ENCODE measurements around the gene IL17REL.

IL17REL gene

GRCh38 chr22:50019316-50019715, 6.8 kb upstream of the IL17REL start:
- no peak overlapping the region for H3K9ac ChIP-seq (ENCODE audit: low read depth in 1 of 2, low read length in 2 of 2)
- H3K36me3 ChIP-seq (ENCODE audit: control insufficient read depth in 2 of 2, insufficient read depth in 2 of 2, low read length in 2 of 2) = no peaks in the 10 kb centered on the region
- H3K4me1 ChIP-seq (ENCODE audit: control insufficient read depth in 2 of 2, insufficient read depth in 2 of 2, low read length in 2 of 2) = no peaks in the 10 kb centered on the region
- H3K9me3 ChIP-seq (ENCODE audit: control insufficient read depth in 2 of 2, low read length in 2 of 2) = no peaks in the 10 kb centered on the region
- H3K4me3 ChIP-seq (ENCODE audit: low read length in 2 of 2) = no peak overlapping the region
- no peak overlapping the region for H3K27ac ChIP-seq (ENCODE audit: low read depth in 2 of 2, low read length in 2 of 2)
- H3K27me3 ChIP-seq (ENCODE audit: control insufficient read depth in 2 of 2, insufficient read depth in 2 of 2, low read length in 2 of 2) = peaks cover 12 to 27% of the 10 kb centered on the region in 2 donors

DNA sequence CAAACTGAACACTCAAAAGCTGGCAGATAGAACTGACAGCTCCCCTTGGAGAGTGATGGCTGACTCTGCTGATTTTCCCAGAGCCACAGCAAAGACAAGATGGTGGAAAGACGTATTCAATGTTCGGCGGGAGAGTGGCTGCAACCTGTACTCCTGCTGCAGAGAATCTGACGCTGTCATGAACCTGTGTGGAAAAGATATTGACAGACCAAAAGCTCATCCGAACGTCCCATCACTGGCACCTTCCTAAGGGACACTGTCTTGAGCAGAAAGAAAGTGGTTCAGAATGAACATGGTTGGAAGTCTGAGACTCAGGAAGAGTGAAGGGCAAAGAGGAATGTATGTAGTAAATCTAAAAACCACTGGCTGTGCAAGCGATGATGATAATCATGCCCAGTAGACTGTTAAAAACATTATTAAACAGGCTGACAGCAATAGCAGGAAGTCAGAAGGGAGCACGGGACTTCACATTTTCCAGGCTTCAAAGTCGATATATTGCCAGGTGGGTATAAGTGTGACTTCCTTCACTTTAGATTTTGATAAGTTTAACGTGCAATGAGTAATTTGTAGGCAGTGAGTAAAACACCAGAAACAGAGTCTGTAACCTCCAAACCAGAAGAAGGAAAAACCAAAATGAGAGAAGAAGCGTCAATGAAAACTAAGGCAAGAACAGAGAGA, 6.2 kb upstream of the IL17REL start:
- Histone ChIP-seq H3K4me1 (ENCODE audit: control insufficient read depth in 2 of 2, insufficient read depth in 2 of 2, low read length in 2 of 2) (no peaks in the 10 kb centered on the region), H3K27me3 (ENCODE audit: control insufficient read depth in 2 of 2, insufficient read depth in 2 of 2, low read length in 2 of 2) (peaks cover 17 to 32% of the 10 kb centered on the region in 2 donors), H3K9ac (ENCODE audit: low read depth in 1 of 2, low read length in 2 of 2) (no peak overlapping the region), H3K36me3 (ENCODE audit: control insufficient read depth in 2 of 2, insufficient read depth in 2 of 2, low read length in 2 of 2) (no peaks in the 10 kb centered on the region), H3K27ac (ENCODE audit: low read depth in 2 of 2, low read length in 2 of 2) (no peak overlapping the region), H3K9me3 (ENCODE audit: control insufficient read depth in 2 of 2, low read length in 2 of 2) (no peaks in the 10 kb centered on the region), H3K4me3 (ENCODE audit: low read length in 2 of 2) (no peak overlapping the region)

GRCh38 chr22:50017701-50018224, 5.2 kb upstream of the IL17REL start:
- Histone ChIP-seq H3K4me3 (ENCODE audit: low read length in 2 of 2) (no peak overlapping the region), H3K9me3 (ENCODE audit: control insufficient read depth in 2 of 2, low read length in 2 of 2) (no peaks in the 10 kb centered on the region), H3K4me1 (ENCODE audit: control insufficient read depth in 2 of 2, insufficient read depth in 2 of 2, low read length in 2 of 2) (no peaks in the 10 kb centered on the region), H3K36me3 (ENCODE audit: control insufficient read depth in 2 of 2, insufficient read depth in 2 of 2, low read length in 2 of 2) (no peaks in the 10 kb centered on the region), H3K27me3 (ENCODE audit: control insufficient read depth in 2 of 2, insufficient read depth in 2 of 2, low read length in 2 of 2) (peaks cover 21 to 39% of the 10 kb centered on the region in 2 donors), H3K9ac (ENCODE audit: low read depth in 1 of 2, low read length in 2 of 2) (no peak overlapping the region), H3K27ac (ENCODE audit: low read depth in 2 of 2, low read length in 2 of 2) (no peak overlapping the region)

- peaks cover 26 to 38% of the 10 kb centered on the region in 2 donors for H3K27me3 ChIP-seq (ENCODE audit: control insufficient read depth in 2 of 2, insufficient read depth in 2 of 2, low read length in 2 of 2)
These were observed 4.6 kb upstream of the IL17REL start for GRCh38 chr22:50016988-50017700.

DNA sequence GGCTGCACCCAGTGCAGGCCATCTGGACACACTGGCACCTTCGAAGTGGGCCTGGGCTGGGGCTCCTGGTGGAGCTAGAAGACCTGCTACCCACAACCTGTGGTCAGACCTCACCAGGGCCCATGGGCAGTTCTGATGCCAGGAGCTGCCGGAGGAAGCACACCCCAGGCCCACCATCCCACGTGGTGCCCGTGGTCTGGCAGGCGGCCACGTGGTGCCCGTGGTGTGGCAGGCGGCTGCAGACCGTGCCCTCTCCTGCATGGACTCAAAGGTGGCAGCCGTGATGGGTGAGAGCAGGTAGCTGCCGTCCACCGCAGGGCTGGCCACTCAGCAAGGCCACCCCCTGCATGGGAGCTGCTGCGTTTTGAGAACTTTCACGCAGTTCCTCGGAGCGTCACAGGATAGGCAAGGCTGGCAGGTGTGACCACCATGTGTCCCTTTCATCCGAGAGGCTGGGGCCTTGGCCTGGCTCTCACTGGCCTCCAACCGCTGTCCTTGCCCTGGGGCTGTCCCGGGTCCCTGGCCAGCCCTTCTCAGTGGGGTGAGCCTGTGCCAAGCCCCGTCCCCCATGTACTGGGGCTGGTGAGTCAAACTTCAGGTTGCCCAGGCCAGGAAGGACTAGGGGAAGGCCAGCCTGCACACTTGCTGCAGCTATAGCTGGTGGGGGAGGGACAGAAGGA, 3.9 kb upstream of the IL17REL start:
- H3K9me3 ChIP-seq (ENCODE audit: control insufficient read depth in 2 of 2, low read length in 2 of 2) = no peaks in the 10 kb centered on the region
- H3K4me3 ChIP-seq (ENCODE audit: low read length in 2 of 2) = no peak overlapping the region
- no peak overlapping the region for H3K9ac ChIP-seq (ENCODE audit: low read depth in 1 of 2, low read length in 2 of 2)
- no peaks in the 10 kb centered on the region for H3K4me1 ChIP-seq (ENCODE audit: control insufficient read depth in 2 of 2, insufficient read depth in 2 of 2, low read length in 2 of 2)
- H3K27ac ChIP-seq (ENCODE audit: low read depth in 2 of 2, low read length in 2 of 2) = no peak overlapping the region
- no peaks in the 10 kb centered on the region for H3K36me3 ChIP-seq (ENCODE audit: control insufficient read depth in 2 of 2, insufficient read depth in 2 of 2, low read length in 2 of 2)
- H3K27me3 ChIP-seq (ENCODE audit: control insufficient read depth in 2 of 2, insufficient read depth in 2 of 2, low read length in 2 of 2) = peaks cover 32 to 41% of the 10 kb centered on the region in 2 donors

More at GRCh38 chr22:50016988-50017700, 4.6 kb upstream of the IL17REL start:
- H3K4me1 ChIP-seq (ENCODE audit: control insufficient read depth in 2 of 2, insufficient read depth in 2 of 2, low read length in 2 of 2) = no peaks in the 10 kb centered on the region
- H3K4me3 ChIP-seq (ENCODE audit: low read length in 2 of 2) = no peak overlapping the region
- H3K36me3 ChIP-seq (ENCODE audit: control insufficient read depth in 2 of 2, insufficient read depth in 2 of 2, low read length in 2 of 2) = no peaks in the 10 kb centered on the region
- no peak overlapping the region for H3K27ac ChIP-seq (ENCODE audit: low read depth in 2 of 2, low read length in 2 of 2)
- H3K9me3 ChIP-seq (ENCODE audit: control insufficient read depth in 2 of 2, low read length in 2 of 2) = no peaks in the 10 kb centered on the region
- H3K9ac ChIP-seq (ENCODE audit: low read depth in 1 of 2, low read length in 2 of 2) = no peak overlapping the region

DNA sequence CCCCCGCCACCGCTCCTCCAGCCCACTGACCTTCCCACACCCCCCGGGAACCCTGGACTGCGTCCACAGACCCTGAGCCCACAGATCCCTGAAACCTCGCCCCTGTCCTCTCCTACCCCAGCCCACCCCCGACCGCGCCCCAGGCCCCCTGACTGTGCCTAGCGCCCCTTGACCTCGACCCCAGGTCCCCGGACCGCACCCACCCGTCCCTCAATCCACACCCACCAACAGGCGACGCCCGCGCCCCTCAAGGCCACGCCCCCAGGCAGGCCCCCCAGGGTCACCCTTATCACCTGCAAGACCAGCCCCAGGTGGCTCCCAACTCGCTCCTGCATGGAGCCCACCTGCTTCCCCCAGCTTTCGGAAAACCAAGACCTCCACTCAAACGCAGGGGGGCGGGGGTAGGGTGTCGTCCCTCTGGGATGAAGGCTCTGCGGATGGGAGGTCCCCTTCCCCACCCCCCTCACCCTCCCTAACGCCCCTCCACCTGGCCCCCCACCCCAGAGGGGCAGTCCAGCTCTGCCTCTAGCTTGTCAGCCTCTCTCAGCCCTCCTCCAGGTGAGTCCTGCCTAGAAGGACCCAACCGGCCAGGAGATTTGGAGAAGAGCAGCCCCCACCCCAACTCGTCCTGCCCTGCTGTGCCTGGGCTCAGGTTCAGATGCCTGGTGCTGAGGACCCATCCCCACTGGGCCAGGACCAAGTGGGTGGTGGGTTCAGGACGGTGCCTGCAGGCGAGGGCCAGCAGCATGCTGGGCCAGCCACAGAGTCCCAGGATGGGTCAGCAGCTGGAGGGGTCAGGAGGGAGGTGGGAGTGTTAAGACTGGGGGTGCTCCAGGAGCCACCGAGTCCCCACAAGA, 3.1 kb upstream of the IL17REL start:
- Histone ChIP-seq H3K4me3 (ENCODE audit: low read length in 2 of 2) (no peak overlapping the region), H3K27me3 (ENCODE audit: control insufficient read depth in 2 of 2, insufficient read depth in 2 of 2, low read length in 2 of 2) (peaks cover 32 to 44% of the 10 kb centered on the region in 2 donors)

GRCh38 chr22:50014655-50015401, 2.3 kb upstream of the IL17REL start:
- no peaks in the 10 kb centered on the region for H3K9me3 ChIP-seq (ENCODE audit: control insufficient read depth in 2 of 2, low read length in 2 of 2)
- peaks cover 32 to 50% of the 10 kb centered on the region in 2 donors for H3K27me3 ChIP-seq (ENCODE audit: control insufficient read depth in 2 of 2, insufficient read depth in 2 of 2, low read length in 2 of 2)
- H3K36me3 ChIP-seq (ENCODE audit: control insufficient read depth in 2 of 2, insufficient read depth in 2 of 2, low read length in 2 of 2) = no peaks in the 10 kb centered on the region
- no peaks in the 10 kb centered on the region for H3K4me1 ChIP-seq (ENCODE audit: control insufficient read depth in 2 of 2, insufficient read depth in 2 of 2, low read length in 2 of 2)
- no peak overlapping the region for H3K27ac ChIP-seq (ENCODE audit: low read depth in 2 of 2, low read length in 2 of 2)
- H3K9ac ChIP-seq (ENCODE audit: low read depth in 1 of 2, low read length in 2 of 2) = no peak overlapping the region
- no peak overlapping the region for H3K4me3 ChIP-seq (ENCODE audit: low read length in 2 of 2)

More for the DNA sequence above, 3.1 kb upstream of the IL17REL start:
- Histone ChIP-seq H3K9me3 (ENCODE audit: control insufficient read depth in 2 of 2, low read length in 2 of 2) (no peaks in the 10 kb centered on the region), H3K4me1 (ENCODE audit: control insufficient read depth in 2 of 2, insufficient read depth in 2 of 2, low read length in 2 of 2) (no peaks in the 10 kb centered on the region), H3K27ac (ENCODE audit: low read depth in 2 of 2, low read length in 2 of 2) (no peak overlapping the region), H3K36me3 (ENCODE audit: control insufficient read depth in 2 of 2, insufficient read depth in 2 of 2, low read length in 2 of 2) (no peaks in the 10 kb centered on the region), H3K9ac (ENCODE audit: low read depth in 1 of 2, low read length in 2 of 2) (no peak overlapping the region)

DNA sequence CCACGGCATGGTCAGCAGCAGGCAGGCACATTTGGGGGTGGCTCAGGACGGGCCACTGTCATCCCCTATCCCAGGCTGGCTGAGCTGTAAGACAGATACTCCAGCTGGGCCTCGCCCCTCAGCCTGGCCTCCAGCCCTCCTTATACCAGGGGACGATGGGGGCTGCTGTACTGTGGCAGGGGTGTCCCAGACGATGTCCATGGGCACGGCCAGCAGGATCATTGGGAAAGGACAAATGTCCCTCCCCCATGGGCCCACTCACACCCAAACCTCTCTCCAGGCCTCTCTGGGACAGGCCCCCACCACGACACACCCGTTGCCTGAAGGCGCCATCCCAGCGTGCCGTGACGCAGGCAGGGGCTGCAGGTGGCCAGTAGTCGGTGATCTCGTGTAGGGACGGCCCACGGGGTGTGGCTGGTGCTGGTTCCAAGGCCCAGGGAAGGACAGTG, 1.5 kb upstream of the IL17REL start:
- Histone ChIP-seq H3K9me3 (ENCODE audit: control insufficient read depth in 2 of 2, low read length in 2 of 2) (no peaks in the 10 kb centered on the region), H3K27me3 (ENCODE audit: control insufficient read depth in 2 of 2, insufficient read depth in 2 of 2, low read length in 2 of 2) (peaks cover 27 to 47% of the 10 kb centered on the region in 2 donors), H3K27ac (ENCODE audit: low read depth in 2 of 2, low read length in 2 of 2) (no peak overlapping the region), H3K9ac (ENCODE audit: low read depth in 1 of 2, low read length in 2 of 2) (no peak overlapping the region), H3K36me3 (ENCODE audit: control insufficient read depth in 2 of 2, insufficient read depth in 2 of 2, low read length in 2 of 2) (no peaks in the 10 kb centered on the region), H3K4me3 (ENCODE audit: low read length in 2 of 2) (no peak overlapping the region), H3K4me1 (ENCODE audit: control insufficient read depth in 2 of 2, insufficient read depth in 2 of 2, low read length in 2 of 2) (no peaks in the 10 kb centered on the region)

Data from mucosa of rectum (tissue), 2 donors.